Hippocampal formation (tissue), 2 donors: ENCODE measurements around the gene ST6GALNAC3.
"Not testable (repeated sequence)": the region's sequence is repeated elsewhere in the genome, so short reads cannot be mapped to it uniquely, and the experiment has no call there.

Experiments used
- DNase-seq, 2 donors: peaks; one replicate each; lab custom pipeline; 2025; lab: John Stamatoyannopoulos, UW

Gene ST6GALNAC3

GRCh38 chr1:76073481-76073880 lies 1.1 kb upstream of the ST6GALNAC3 start:
- DNase-seq, result no peak

GRCh38 chr1:76075188-76075489 lies 593 bp downstream of the ST6GALNAC3 start:
- DNase-seq, result no peak

- DNase-seq, result no peak
Measured at GRCh38 chr1:76075877-76076276, 1.3 kb downstream of the ST6GALNAC3 start.

GRCh38 chr1:76079475-76080227 lies 5.1 kb downstream of the ST6GALNAC3 start:
- no peak for DNase-seq

- DNase-seq, result no peak
Measured at GRCh38 chr1:76080552-76081079, 6.1 kb downstream of the ST6GALNAC3 start.

- DNase-seq, result no peak
Measured at GRCh38 chr1:76082062-76082461, 7.5 kb downstream of the ST6GALNAC3 start.

GRCh38 chr1:76083189-76083588 lies 8.6 kb downstream of the ST6GALNAC3 start:
- peak; percentile 32 to 38 for DNase-seq

- no peak for DNase-seq
Measured at GRCh38 chr1:76084029-76084627, 9.6 kb downstream of the ST6GALNAC3 start.

GRCh38 chr1:76084685-76085084 lies 10.1 kb downstream of the ST6GALNAC3 start:
- no peak for DNase-seq

GRCh38 chr1:76086109-76086508 lies 11.6 kb downstream of the ST6GALNAC3 start:
- DNase-seq, result no peak

- no peak for DNase-seq
Measured at GRCh38 chr1:76086597-76086996, 12.1 kb downstream of the ST6GALNAC3 start.

GRCh38 chr1:76090283-76091203 lies 16.0 kb downstream of the ST6GALNAC3 start:
- DNase-seq, result no peak

- DNase-seq, result no peak
Measured at GRCh38 chr1:76092812-76093211, 18.3 kb downstream of the ST6GALNAC3 start.

- DNase-seq, result no peak
Measured at GRCh38 chr1:76093522-76094312, 19.2 kb downstream of the ST6GALNAC3 start.

GRCh38 chr1:76095802-76096201 lies 21.3 kb downstream of the ST6GALNAC3 start:
- no peak for DNase-seq

GRCh38 chr1:76097064-76097463 lies 22.5 kb downstream of the ST6GALNAC3 start:
- DNase-seq, result not testable (repeated sequence)

GRCh38 chr1:76098845-76099244 lies 24.3 kb downstream of the ST6GALNAC3 start:
- no peak for DNase-seq

GRCh38 chr1:76101548-76101947 lies 27.0 kb downstream of the ST6GALNAC3 start:
- no peak for DNase-seq

- no peak for DNase-seq
Measured at GRCh38 chr1:76102046-76102445, 27.5 kb downstream of the ST6GALNAC3 start.

GRCh38 chr1:76103034-76103433 lies 28.5 kb downstream of the ST6GALNAC3 start:
- DNase-seq, result no peak

GRCh38 chr1:76105372-76105771 lies 30.8 kb downstream of the ST6GALNAC3 start:
- no peak for DNase-seq

GRCh38 chr1:76106251-76106650 lies 31.7 kb downstream of the ST6GALNAC3 start:
- no peak for DNase-seq
